ENCODE results near the gene CD24.
"Not testable (repeated sequence)": the region's sequence is repeated elsewhere in the genome, so short reads cannot be mapped to it uniquely, and the experiment has no call there.

Gene CD24

GRCh38 chr6:106974336-106974998, at the start of gene CD24:
TSS of gene CD24 (minus strand) at chr6:106974729. CDS start at chr6:106974646, 83 bp downstream.
- DNase-seq, result peak; percentile 13

GRCh38 chr6:107021446-107022185, 47.1 kb upstream of the CD24 start:
- no peak for DNase-seq

GRCh38 chr6:107020239-107020638, 45.7 kb upstream of the CD24 start:
- no peak for DNase-seq

GRCh38 chr6:107019628-107020027, 45.1 kb upstream of the CD24 start:
- DNase-seq, result not testable (repeated sequence)

GRCh38 chr6:107019047-107019446, 44.5 kb upstream of the CD24 start:
- no peak for DNase-seq

- DNase-seq, result no peak
These were observed 35.0 kb upstream of the CD24 start for GRCh38 chr6:107009499-107009898.

- DNase-seq, result peak; percentile 55
These were observed 23.0 kb upstream of the CD24 start for GRCh38 chr6:106997392-106998158.

- DNase-seq, result no peak
These were observed 21.1 kb upstream of the CD24 start for GRCh38 chr6:106995640-106996039.

- DNase-seq, result not testable (repeated sequence)
These were observed 15.2 kb upstream of the CD24 start for GRCh38 chr6:106989737-106990136.

- DNase-seq, result no peak
These were observed 14.1 kb upstream of the CD24 start for GRCh38 chr6:106988664-106989063.

GRCh38 chr6:106981926-106982325, 7.4 kb upstream of the CD24 start:
- no peak for DNase-seq

- DNase-seq, result no peak
These were observed 6.4 kb upstream of the CD24 start for GRCh38 chr6:106980926-106981325.

GRCh38 chr6:106979435-106979884, 4.9 kb upstream of the CD24 start:
- DNase-seq, result peak; percentile 80

- DNase-seq, result no peak
These were observed 2.7 kb upstream of the CD24 start for GRCh38 chr6:106977246-106977645.

- DNase-seq, result no peak
These were observed 1.7 kb upstream of the CD24 start for GRCh38 chr6:106976270-106976669.

- no peak for DNase-seq
These were observed 1.2 kb upstream of the CD24 start for GRCh38 chr6:106975738-106976064.

- DNase-seq, result no peak
These were observed 639 bp upstream of the CD24 start for GRCh38 chr6:106974999-106975737.

- no peak for DNase-seq
These were observed 643 bp downstream of the CD24 start for GRCh38 chr6:106973836-106974335.

- DNase-seq, result no peak
These were observed 1.3 kb downstream of the CD24 start for GRCh38 chr6:106973018-106973835.

GRCh38 chr6:106972500-106972899, 2.0 kb downstream of the CD24 start:
- DNase-seq, result no peak

- not testable (repeated sequence) for DNase-seq
These were observed 3.8 kb downstream of the CD24 start for GRCh38 chr6:106970769-106971168.
